GM21619 (cell line): ENCODE data around the gene HSPA1A.
"Not testable (repeated sequence)": the region's sequence is repeated elsewhere in the genome, so short reads cannot be mapped to it uniquely, and the experiment has no call there.

Experiments used
- ATAC-seq: cut with Tn5 transposase; IDR thresholded peaks from one replicate; pipeline ENCODE4 v1.9.1; 2021; ENCODE audit not compliant: unreplicated experiment

Gene HSPA1A

DNA sequence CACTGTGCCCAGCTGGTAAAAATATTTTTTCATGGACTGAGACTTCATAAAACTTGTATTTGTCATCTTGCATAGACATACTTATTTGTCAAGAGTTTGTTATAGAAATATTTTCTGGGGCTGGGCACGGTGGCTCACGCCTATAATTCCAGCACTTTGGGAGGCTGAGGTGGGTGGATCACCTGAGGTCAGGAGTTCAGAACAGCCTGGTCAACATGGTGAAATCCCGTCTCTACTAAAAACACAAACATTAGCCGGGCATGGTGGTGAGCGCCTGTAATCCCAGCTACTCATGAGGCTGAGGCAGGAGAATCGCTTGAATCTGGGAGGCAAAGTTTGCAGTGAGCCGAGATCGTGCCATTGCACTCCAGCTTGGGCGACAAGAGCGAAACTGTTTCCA is 6.7 kb upstream of the HSPA1A start:
- ATAC-seq = not testable (repeated sequence)

GRCh38 chr6:31811645-31812044 is 3.7 kb upstream of the HSPA1A start:
- no peak for ATAC-seq

DNA sequence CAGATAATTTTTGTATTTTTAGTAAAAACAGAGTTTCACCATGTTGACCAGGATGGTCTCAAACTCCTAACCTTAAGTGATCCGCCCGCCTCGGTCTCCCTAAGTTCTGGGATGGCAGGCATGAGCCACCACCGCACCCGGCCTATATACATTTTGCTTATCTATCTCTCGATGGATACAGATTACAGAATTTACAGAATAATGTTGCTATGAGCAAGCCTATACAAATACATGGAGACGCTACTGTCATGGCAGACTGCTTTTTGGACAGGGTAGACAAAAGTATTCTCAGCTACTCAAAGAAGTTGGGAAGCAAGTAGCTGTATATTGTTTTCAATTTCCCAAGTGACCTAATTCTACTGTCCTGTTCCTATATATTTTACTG is 1.9 kb upstream of the HSPA1A start:
- no peak for ATAC-seq

- peak; percentile 24 for ATAC-seq
Observed at GRCh38 chr6:31814677-31815024, 692 bp upstream of the HSPA1A start.

DNA sequence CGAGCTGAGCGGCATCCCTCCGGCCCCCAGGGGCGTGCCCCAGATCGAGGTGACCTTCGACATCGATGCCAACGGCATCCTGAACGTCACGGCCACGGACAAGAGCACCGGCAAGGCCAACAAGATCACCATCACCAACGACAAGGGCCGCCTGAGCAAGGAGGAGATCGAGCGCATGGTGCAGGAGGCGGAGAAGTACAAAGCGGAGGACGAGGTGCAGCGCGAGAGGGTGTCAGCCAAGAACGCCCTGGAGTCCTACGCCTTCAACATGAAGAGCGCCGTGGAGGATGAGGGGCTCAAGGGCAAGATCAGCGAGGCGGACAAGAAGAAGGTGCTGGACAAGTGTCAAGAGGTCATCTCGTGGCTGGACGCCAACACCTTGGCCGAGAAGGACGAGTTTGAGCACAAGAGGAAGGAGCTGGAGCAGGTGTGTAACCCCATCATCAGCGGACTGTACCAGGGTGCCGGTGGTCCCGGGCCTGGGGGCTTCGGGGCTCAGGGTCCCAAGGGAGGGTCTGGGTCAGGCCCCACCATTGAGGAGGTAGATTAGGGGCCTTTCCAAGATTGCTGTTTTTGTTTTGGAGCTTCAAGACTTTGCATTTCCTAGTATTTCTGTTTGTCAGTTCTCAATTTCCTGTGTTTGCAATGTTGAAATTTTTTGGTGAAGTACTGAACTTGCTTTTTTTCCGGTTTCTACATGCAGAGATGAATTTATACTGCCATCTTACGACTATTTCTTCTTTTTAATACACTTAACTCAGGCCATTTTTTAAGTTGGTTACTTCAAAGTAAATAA is 2.0 kb downstream of the HSPA1A start:
- ATAC-seq = not testable (repeated sequence)

DNA sequence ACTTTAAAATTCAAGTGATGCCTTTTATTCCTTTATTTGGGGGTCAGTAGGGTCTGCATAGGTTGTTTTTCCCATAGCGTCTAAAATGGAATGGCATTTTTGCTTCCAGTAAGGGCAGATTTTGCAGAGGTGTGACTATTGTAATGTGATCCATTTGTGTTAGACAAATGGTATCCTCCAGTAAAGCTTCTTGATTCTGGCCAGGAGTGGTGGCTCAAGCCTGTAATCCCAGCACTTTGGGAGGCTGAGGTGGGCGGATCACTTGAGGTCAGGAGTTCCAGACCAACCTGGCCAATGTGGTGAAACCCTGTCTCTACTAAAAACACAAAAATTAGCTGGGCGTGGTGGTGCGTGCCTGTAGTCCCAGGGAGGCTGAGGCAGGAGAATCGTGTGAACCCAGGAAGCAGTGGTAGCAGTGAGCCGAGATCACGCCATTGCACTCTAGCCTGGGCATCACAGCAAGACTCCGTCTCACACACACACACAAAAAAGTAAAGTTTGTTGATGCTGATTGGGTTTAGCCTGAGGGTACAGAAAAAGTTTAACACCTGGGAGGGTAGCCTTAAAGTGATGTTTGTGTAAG is 2.7 kb downstream of the HSPA1A start:
- ATAC-seq = not testable (repeated sequence)

- no peak for ATAC-seq
Observed at GRCh38 chr6:31819871-31820299, 4.5 kb downstream of the HSPA1A start.

- not testable (repeated sequence) for ATAC-seq
Observed at GRCh38 chr6:31820399-31820798, 5.1 kb downstream of the HSPA1A start.

GRCh38 chr6:31821301-31822035 is 6.1 kb downstream of the HSPA1A start:
- ATAC-seq = peak; percentile 27

GRCh38 chr6:31822036-31822821 is 6.9 kb downstream of the HSPA1A start:
- peak; percentile 34 for ATAC-seq

GRCh38 chr6:31823592-31824196 is 8.4 kb downstream of the HSPA1A start:
- ATAC-seq = not testable (repeated sequence)

GRCh38 chr6:31825553-31825952 is 10.2 kb downstream of the HSPA1A start:
- ATAC-seq = no peak

GRCh38 chr6:31826793-31827285 is 11.5 kb downstream of the HSPA1A start:
- no peak for ATAC-seq

DNA sequence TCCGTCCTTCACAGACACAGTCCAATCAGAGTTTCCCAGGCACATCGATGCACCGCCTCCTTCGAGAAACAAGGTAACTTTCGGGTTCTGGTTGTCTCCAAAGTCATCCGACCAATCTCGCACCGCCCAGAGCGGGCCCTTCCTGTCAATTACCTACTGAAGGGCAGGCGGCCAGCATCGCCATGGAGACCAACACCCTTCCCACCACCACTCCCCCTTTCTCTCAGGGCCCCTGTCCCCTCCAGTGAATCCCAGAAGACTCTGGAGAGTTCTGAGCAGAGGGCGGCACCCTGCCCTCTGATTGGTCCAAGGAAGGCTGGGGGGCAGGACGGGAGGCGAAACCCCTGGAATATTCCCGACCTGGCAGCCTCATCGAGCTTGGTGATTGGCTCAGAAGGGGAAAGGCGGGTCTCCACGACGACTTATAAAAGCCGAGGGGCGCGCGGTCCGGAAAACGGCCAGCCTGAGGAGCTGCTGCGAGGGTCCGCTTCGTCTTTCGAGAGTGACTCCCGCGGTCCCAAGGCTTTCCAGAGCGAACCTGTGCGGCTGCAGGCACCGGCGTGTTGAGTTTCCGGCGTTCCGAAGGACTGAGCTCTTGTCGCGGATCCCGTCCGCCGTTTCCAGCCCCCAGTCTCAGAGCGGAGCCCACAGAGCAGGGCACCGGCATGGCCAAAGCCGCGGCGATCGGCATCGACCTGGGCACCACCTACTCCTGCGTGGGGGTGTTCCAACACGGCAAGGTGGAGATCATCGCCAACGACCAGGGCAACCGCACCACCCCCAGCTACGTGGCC is 12.1 kb downstream of the HSPA1A start, which contains the start of gene HSPA1B:
Gene HSPA1B, plus strand, starts transcription at position 453 of the 794 bp plus-strand sequence. Its CDS starts 213 bp downstream, at position 666.
- ATAC-seq = peak; percentile 50

DNA sequence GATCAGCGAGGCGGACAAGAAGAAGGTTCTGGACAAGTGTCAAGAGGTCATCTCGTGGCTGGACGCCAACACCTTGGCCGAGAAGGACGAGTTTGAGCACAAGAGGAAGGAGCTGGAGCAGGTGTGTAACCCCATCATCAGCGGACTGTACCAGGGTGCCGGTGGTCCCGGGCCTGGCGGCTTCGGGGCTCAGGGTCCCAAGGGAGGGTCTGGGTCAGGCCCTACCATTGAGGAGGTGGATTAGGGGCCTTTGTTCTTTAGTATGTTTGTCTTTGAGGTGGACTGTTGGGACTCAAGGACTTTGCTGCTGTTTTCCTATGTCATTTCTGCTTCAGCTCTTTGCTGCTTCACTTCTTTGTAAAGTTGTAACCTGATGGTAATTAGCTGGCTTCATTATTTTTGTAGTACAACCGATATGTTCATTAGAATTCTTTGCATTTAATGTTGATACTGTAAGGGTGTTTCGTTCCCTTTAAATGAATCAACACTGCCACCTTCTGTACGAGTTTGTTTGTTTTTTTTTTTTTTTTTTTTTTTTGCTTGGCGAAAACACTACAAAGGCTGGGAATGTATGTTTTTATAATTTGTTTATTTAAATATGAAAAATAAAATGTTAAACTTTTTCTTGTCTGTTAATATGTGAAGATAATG is 14.4 kb downstream of the HSPA1A start:
- no peak for ATAC-seq

GRCh38 chr6:31830886-31831335 is 15.6 kb downstream of the HSPA1A start:
- ATAC-seq = no peak

DNA sequence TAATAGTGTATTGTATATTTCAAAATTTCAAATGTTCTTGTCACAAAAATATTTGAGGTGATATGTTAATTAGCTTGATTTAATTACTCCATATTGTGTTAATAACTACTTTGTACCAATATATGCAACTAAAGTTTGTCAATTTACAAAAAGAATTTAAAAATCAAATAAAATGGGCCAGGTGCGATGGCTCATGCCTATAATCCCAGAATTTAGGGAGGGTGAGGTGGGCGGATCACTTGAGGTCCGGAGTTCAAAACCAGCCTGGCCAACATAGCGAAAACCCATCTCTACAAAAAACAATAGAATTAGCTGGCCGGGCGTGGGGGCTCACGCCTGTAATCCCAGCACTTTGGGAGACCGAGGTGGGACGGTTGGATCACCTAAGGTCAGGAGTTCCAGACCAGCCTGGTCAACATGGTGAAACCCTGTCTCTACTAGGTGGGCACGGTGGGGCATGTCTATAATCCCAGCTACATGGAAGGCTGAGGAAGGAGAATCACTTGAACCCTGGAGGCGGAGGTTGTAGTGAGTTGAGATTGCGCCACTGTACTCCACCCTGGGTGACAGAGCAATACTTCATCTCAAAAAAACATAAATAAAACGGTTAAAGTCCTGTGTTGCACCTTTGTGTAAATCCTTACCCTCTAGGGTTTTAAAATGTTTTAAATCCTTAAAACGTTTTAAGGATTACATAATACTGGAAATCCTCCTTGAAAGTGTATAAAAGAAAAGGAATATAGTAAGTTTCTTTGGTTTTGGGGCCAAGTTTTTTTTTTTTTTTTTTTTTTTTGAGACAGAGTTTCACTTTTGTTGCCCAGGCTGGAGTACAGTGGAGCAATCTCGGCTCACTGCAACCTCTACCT is 16.2 kb downstream of the HSPA1A start:
- no peak for ATAC-seq
